ENCODE results near the gene PAPSS2. TPM values are rescaled to one million over a fixed set of nuclear protein-coding genes. Genes with fewer than 3 reads are reported as not detected.

Gene PAPSS2
- total RNA-seq, 2 experiments from 2014 or later, result not detected

DNA sequence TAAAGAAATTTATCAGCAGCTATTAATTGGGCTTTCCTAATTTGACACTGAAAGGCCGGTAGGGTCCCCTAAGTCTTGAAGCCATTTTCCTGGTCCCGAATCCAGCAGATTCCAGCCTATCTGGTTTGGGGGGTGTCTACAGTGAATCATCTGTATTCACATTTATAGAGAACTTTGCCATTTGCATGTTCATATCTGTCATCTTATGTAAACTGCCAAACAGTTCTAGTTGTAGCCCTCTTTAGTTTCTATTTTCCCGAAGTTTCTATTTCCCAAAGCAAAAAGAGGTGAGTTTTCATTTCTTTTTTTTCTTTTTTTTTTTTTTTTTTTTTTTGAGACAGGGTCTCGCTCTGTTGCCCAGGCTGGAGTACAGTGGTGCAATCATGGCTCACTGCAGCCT is 47.6 kb downstream of the PAPSS2 start:
- H4K20me1 ChIP-seq (ENCODE audit: insufficient read depth, low read length), result no peaks in the 10 kb centered on the region
- no peak overlapping the region for H2AFZ ChIP-seq (ENCODE audit: low read length)
- H3K4me1 ChIP-seq (ENCODE audit: insufficient read depth, low read length, poor library complexity, severe bottlenecking), result no peaks in the 10 kb centered on the region
- intact Hi-C loops (cut with micrococcal nuclease; ENCODE audit: unreplicated experiment), result no loop called here
- no peak for DNase-seq (ENCODE audit: low spot score)
- no peak overlapping the region for H3K4me3 ChIP-seq (ENCODE audit: low read depth, low read length, poor library complexity, severe bottlenecking)
- H3K9me2 ChIP-seq (ENCODE audit: insufficient read depth, low read length), result no peaks in the 10 kb centered on the region; the same call in 1 of the 2 replicates
- H3K27ac ChIP-seq (ENCODE audit: low read depth, low read length, poor library complexity, severe bottlenecking), result no peak overlapping the region
- TF ChIP-seq EZH2phosphoT487 (IDR thresholded peaks at IDR 0.05; ENCODE audit: borderline replicate concordance, low read depth, low read length), result no peak
- CTCF ChIA-PET (ENCODE audit: unreplicated experiment), result no interaction called here
- no peaks in the 10 kb centered on the region for H3K79me2 ChIP-seq (ENCODE audit: insufficient read depth, low read depth, low read length)
- H3K9me3 ChIP-seq (ENCODE audit: low read length), result no peaks in the 10 kb centered on the region
- POLR2A ChIA-PET, result no interaction called here
- H3K4me2 ChIP-seq (ENCODE audit: low read length), result no peak overlapping the region
- BruUV-seq (replicated peaks), result no TSS peak
- no peaks in the 10 kb centered on the region for H3K36me3 ChIP-seq (ENCODE audit: insufficient read depth, low read length)

DNA sequence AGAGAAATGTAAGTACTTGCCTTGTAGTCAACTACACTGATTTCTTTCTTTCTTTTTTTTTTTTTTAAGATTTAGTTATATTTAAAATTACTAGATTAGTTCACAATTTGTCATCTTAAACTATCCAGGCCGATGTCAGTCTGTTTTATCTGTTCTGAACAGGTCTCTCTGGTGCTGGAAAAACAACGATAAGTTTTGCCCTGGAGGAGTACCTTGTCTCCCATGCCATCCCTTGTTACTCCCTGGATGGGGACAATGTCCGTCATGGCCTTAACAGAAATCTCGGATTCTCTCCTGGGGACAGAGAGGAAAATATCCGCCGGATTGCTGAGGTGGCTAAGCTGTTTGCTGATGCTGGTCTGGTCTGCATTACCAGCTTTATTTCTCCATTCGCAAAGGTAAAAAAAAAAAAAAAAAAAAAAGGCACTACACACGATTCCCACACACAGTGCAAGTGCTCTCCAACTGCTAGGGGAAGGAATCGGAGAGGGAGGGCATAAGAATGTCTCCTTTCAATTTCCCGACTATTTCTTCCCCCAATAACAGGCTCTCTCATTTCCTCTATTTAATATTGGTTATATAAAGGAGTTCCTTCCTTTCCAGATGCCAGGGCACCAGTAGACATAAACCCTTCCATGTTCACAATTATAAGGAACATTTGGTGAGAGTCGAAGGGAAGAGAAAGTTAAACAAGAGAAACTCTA is 53.4 kb downstream of the PAPSS2 start:
- Histone ChIP-seq H3K9me3 (ENCODE audit: low read length) (no peaks in the 10 kb centered on the region), H3K27ac (ENCODE audit: low read depth, low read length, poor library complexity, severe bottlenecking) (no peak overlapping the region), H2AFZ (ENCODE audit: low read length) (no peak overlapping the region), H3K4me1 (ENCODE audit: insufficient read depth, low read length, poor library complexity, severe bottlenecking) (peaks cover 28% of the 10 kb centered on the region), H3K79me2 (ENCODE audit: insufficient read depth, low read depth, low read length) (no peaks in the 10 kb centered on the region), H3K4me3 (ENCODE audit: low read depth, low read length, poor library complexity, severe bottlenecking) (no peak overlapping the region), H3K4me2 (ENCODE audit: low read length) (no peak overlapping the region), H4K20me1 (ENCODE audit: insufficient read depth, low read length) (no peaks in the 10 kb centered on the region), H3K36me3 (ENCODE audit: insufficient read depth, low read length) (no peaks in the 10 kb centered on the region), H3K9me2 (ENCODE audit: insufficient read depth, low read length) (no peaks in the 10 kb centered on the region)
- intact Hi-C loops (cut with micrococcal nuclease; ENCODE audit: unreplicated experiment), result no loop called here
- TF ChIP-seq EZH2phosphoT487 (IDR thresholded peaks at IDR 0.05; ENCODE audit: borderline replicate concordance, low read depth, low read length), result no peak
- ChIA-PET POLR2A (interaction anchor here (0.6 to 1.3 kb wide), 3 partner anchors 29 to 63 kb away, joined by 4 to 6 read pairs (median 6); no protein-coding TSS in a partner anchor), CTCF (ENCODE audit: unreplicated experiment) (no interaction called here)
- no TSS peak for BruUV-seq (replicated peaks)
- no peak for DNase-seq (ENCODE audit: low spot score)

DNA sequence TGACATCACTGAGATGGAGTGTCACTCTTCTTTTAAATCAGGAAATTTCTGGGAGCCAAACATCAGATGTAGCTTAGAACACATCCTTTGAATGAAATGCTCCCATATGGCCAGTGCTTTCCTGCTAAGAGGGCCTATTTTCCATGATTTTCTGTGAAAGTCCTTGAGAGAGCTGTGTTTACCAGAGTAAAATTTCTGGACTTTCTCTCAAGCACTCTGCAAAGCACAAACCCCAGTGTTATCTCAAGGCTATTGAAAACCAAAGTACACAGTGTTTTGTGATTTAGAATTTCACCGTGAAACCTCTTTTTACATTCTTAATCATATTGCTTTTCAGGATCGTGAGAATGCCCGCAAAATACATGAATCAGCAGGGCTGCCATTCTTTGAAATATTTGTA is 54.0 kb downstream of the PAPSS2 start:
- Histone ChIP-seq H3K36me3 (ENCODE audit: insufficient read depth, low read length) (no peaks in the 10 kb centered on the region), H3K4me1 (ENCODE audit: insufficient read depth, low read length, poor library complexity, severe bottlenecking) (peaks cover 34% of the 10 kb centered on the region), H3K4me3 (ENCODE audit: low read depth, low read length, poor library complexity, severe bottlenecking) (no peak overlapping the region), H3K9me2 (ENCODE audit: insufficient read depth, low read length) (no peaks in the 10 kb centered on the region), H3K4me2 (ENCODE audit: low read length) (no peak overlapping the region), H3K27ac (ENCODE audit: low read depth, low read length, poor library complexity, severe bottlenecking) (no peak overlapping the region), H3K9me3 (ENCODE audit: low read length) (no peaks in the 10 kb centered on the region), H3K79me2 (ENCODE audit: insufficient read depth, low read depth, low read length) (no peaks in the 10 kb centered on the region), H2AFZ (ENCODE audit: low read length) (no peak overlapping the region), H4K20me1 (ENCODE audit: insufficient read depth, low read length) (no peaks in the 10 kb centered on the region)
- no peak for DNase-seq (ENCODE audit: low spot score)
- TF ChIP-seq, protein P1, sequence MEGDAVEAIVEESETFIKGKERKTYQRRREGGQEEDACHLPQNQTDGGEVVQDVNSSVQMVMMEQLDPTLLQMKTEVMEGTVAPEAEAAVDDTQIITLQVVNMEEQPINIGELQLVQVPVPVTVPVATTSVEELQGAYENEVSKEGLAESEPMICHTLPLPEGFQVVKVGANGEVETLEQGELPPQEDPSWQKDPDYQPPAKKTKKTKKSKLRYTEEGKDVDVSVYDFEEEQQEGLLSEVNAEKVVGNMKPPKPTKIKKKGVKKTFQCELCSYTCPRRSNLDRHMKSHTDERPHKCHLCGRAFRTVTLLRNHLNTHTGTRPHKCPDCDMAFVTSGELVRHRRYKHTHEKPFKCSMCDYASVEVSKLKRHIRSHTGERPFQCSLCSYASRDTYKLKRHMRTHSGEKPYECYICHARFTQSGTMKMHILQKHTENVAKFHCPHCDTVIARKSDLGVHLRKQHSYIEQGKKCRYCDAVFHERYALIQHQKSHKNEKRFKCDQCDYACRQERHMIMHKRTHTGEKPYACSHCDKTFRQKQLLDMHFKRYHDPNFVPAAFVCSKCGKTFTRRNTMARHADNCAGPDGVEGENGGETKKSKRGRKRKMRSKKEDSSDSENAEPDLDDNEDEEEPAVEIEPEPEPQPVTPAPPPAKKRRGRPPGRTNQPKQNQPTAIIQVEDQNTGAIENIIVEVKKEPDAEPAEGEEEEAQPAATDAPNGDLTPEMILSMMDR (conservative IDR thresholded peaks at IDR 0.05; ENCODE audit: low read length), result no peak
- TF ChIP-seq EZH2phosphoT487 (IDR thresholded peaks at IDR 0.05; ENCODE audit: borderline replicate concordance, low read depth, low read length), result no peak
- BruUV-seq (replicated peaks), result no TSS peak
- intact Hi-C loops (cut with micrococcal nuclease; ENCODE audit: unreplicated experiment), result no loop called here
- POLR2A ChIA-PET, result interaction anchor here (1.3 kb wide), 1 partner anchor 44 kb away, joined by 6 read pairs; no protein-coding TSS in a partner anchor
- CTCF ChIA-PET (ENCODE audit: unreplicated experiment), result no interaction called here
